Vagina (tissue), 2 donors: Measurements from ENCODE around the gene BLVRB.

Source experiments
- CTCF ChIP-seq, 3 experiments: fragments of 450-650 bp in 2 of 3; fragments of 200-600 bp in 1 of 3; sonication (generic) in 1 of 3; IDR thresholded peaks; one replicate each; pipeline ENCODE4 v1.5.1; 2017 to 2019; ENCODE audit warnings: antibody characterized with exemption in 3 of 3, mild to moderate bottlenecking in 2 of 3, moderate library complexity in 2 of 3
- POLR2A ChIP-seq, 2 donors: fragments of 450-650 bp; IDR thresholded peaks; one replicate each; pipeline ENCODE4 v1.6.1; 2017; ENCODE audit warnings: antibody characterized with exemption in 2 of 2, mild to moderate bottlenecking in 2 of 2, moderate library complexity in 2 of 2

DNA sequence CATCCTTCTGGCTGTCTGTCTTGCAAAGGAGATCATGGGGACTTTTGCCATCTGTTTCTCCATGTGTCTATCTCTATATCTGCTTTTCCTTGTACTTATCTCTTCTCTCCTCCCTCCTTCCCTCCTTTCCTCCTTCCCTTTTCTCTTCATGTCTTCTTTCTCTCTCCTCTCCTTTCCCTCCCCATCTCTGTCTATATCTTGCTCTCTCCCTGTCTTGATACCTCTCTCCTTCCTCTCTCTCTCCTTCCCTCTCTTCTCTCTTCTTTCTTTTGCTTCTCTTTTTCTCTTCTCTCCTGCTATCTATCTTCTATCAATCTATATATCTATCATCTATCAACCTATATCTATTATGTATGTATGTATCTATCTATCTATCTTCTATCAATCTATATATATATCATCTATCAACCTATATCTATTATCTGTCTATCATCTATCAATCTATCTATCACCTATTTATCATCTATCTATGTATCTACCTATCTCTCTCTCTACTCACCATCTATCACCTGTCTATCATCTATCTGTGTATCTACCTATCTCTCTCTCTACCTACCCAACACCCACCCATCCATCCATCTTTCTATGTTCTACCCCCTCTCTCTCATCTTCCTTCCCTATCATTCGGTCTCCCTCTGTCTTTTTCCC is 28.8 kb upstream of the BLVRB start:
- no peak for TF ChIP-seq POLR2A (IDR thresholded peaks at IDR 0.05)
- TF ChIP-seq CTCF (IDR thresholded peaks at IDR 0.05) = no peak
